WTC11 (cell line): ENCODE measurements around the gene CPSF3. TPM values are rescaled to one million over a fixed set of nuclear protein-coding genes. Genes with fewer than 3 reads are reported as not detected.

Experiments
- ATAC-seq: fragments of 200-7000 bp; cut with Tn5 transposase; 2 replicates; pipeline ENCODE4 v1.10.0; 2021; ENCODE audit warnings: mild to moderate bottlenecking, moderate library complexity
- CTCF ChIA-PET: fragments of 300-600 bp; sonication (Branson Sonifier 250); formaldehyde crosslinking; loops from one replicate; lab custom pipeline; 2021; ENCODE audit warnings: antibody characterized with exemption; lab: Charles Lee
- POLR2A ChIA-PET: fragments of 350-600 bp; sonication (Branson Sonifier 250); formaldehyde crosslinking; loops from one replicate; lab custom pipeline; 2021; ENCODE audit warnings: antibody characterized with exemption; lab: Charles Lee
- DNase-seq: peaks from one replicate; pipeline ENCODE4 v3.0.0; 2021; ENCODE audit warnings: low spot score
- H3K27ac Mint-ChIP-seq: 2 replicates; pipeline ENCODE4 v1.8.0; 2021; ENCODE audit warnings: mixed read lengths
- H3K27me3 Mint-ChIP-seq: 2 replicates; pipeline ENCODE4 v1.8.0; 2021; ENCODE audit warnings: low read depth, mild to moderate bottlenecking, moderate library complexity, mixed read lengths
- H3K36me3 Mint-ChIP-seq: 2 replicates; pipeline ENCODE4 v1.8.0; 2021; ENCODE audit warnings: mixed read lengths
- H3K4me1 Mint-ChIP-seq: 2 replicates; pipeline ENCODE4 v1.8.0; 2022; ENCODE audit warnings: mixed read lengths
- H3K4me3 Mint-ChIP-seq: 2 replicates; pipeline ENCODE4 v1.8.0; 2021; ENCODE audit warnings: mild to moderate bottlenecking, moderate library complexity, mixed read lengths
- H3K9me3 Mint-ChIP-seq: 2 replicates; pipeline ENCODE4 v1.8.0; 2021; ENCODE audit warnings: mixed read lengths
- AFF4 ChIP-seq: sonication (generic); formaldehyde crosslinking; IDR thresholded peaks from 2 replicates; pipeline ENCODE4 v1.8.1; 2023; ENCODE audit warnings: mild to moderate bottlenecking, missing genetic modification reagents, borderline replicate concordance
- ATF2 ChIP-seq: sonication (generic); formaldehyde crosslinking; IDR thresholded peaks from 2 replicates; pipeline ENCODE4 v1.8.1; 2022; ENCODE audit warnings: low read depth, missing genetic modification reagents, borderline replicate concordance
- CTCF ChIP-seq: fragments of 200-600 bp; IDR thresholded peaks from 2 replicates; pipeline ENCODE4 v1.8.0; 2022; ENCODE audit warnings: antibody characterized with exemption
- ERG ChIP-seq: fragments of 250-450 bp; sonication (Bioruptor Pico); IDR thresholded peaks from 2 replicates; pipeline ENCODE4 v1.8.0; 2021; ENCODE audit warnings: mild to moderate bottlenecking
- FOXK1 ChIP-seq: sonication (generic); formaldehyde crosslinking; IDR thresholded peaks from 2 replicates; pipeline ENCODE4 v1.8.0; 2022; ENCODE audit warnings: mild to moderate bottlenecking, moderate library complexity, missing genetic modification reagents
- FOXP1 ChIP-seq: sonication (generic); formaldehyde crosslinking; IDR thresholded peaks from 2 replicates; pipeline ENCODE4 v1.8.0; 2022; ENCODE audit warnings: missing genetic modification reagents, mild to moderate bottlenecking, moderate library complexity, borderline replicate concordance
- FOXP4 ChIP-seq: sonication (generic); formaldehyde crosslinking; IDR thresholded peaks from 2 replicates; pipeline ENCODE4 v1.8.0; 2022; ENCODE audit warnings: mild to moderate bottlenecking, missing genetic modification reagents
- GRHL2 ChIP-seq: fragments of 250-450 bp; sonication (Bioruptor Pico); IDR thresholded peaks from 2 replicates; pipeline ENCODE4 v1.8.0; 2022; ENCODE audit warnings: mild to moderate bottlenecking, moderate library complexity; ENCODE audit not compliant: insufficient replicate concordance, severe bottlenecking
- HMGXB4 ChIP-seq: sonication (generic); formaldehyde crosslinking; IDR thresholded peaks from 2 replicates; pipeline ENCODE4 v1.8.1; 2023; ENCODE audit warnings: mild to moderate bottlenecking, moderate library complexity, missing genetic modification reagents
- KAT7 ChIP-seq: sonication (generic); formaldehyde crosslinking; IDR thresholded peaks from 2 replicates; pipeline ENCODE4 v1.8.1; 2023; ENCODE audit warnings: missing genetic modification reagents, mild to moderate bottlenecking, borderline replicate concordance
- NFATC4 ChIP-seq: fragments of 250-450 bp; sonication (Bioruptor Pico); IDR thresholded peaks from 2 replicates; pipeline ENCODE4 v1.9.0; 2021; ENCODE audit warnings: mild to moderate bottlenecking
- SMAD3 ChIP-seq: sonication (generic); formaldehyde crosslinking; IDR thresholded peaks from 2 replicates; pipeline ENCODE4 v1.8.0; 2022; ENCODE audit warnings: missing genetic modification reagents, mild to moderate bottlenecking, borderline replicate concordance
- SP1 ChIP-seq: sonication (generic); formaldehyde crosslinking; conservative IDR thresholded peaks from 2 replicates; pipeline ENCODE4 v1.8.1; 2022; ENCODE audit warnings: missing genetic modification reagents
- TCF7 ChIP-seq: sonication (generic); formaldehyde crosslinking; IDR thresholded peaks from 2 replicates; pipeline ENCODE4 v1.8.0; 2022; ENCODE audit warnings: mild to moderate bottlenecking, low read depth, missing genetic modification reagents, moderate library complexity
- TP53 ChIP-seq: sonication (generic); formaldehyde crosslinking; IDR thresholded peaks from 2 replicates; pipeline ENCODE4 v1.8.1; 2023; ENCODE audit warnings: mild to moderate bottlenecking, missing genetic modification reagents
- ZNF219 ChIP-seq: sonication (generic); formaldehyde crosslinking; IDR thresholded peaks from 2 replicates; pipeline ENCODE4 v1.8.0; 2023; ENCODE audit warnings: missing genetic modification reagents, mild to moderate bottlenecking, borderline replicate concordance
- ZNF512 ChIP-seq: sonication (generic); formaldehyde crosslinking; IDR thresholded peaks from 2 replicates; pipeline ENCODE4 v1.8.1; 2022; ENCODE audit warnings: missing genetic modification reagents, borderline replicate concordance
- total RNA-seq: library from RNA; stranded (reverse); gene quantifications from 3 replicates; pipeline ENCODE4 v1.2.3, GENCODE V29; 2021

Gene CPSF3
- total RNA-seq, 1 experiment from 2014 or later, result 88.4 TPM

- POLR2A ChIA-PET, result interaction anchor here (0.6 kb wide), 1 partner anchor 951 kb away, joined by 3 read pairs; no protein-coding TSS in a partner anchor
- Mint-ChIP-seq H3K27ac (no peak overlapping the region), H3K4me3 (no peak overlapping the region), H3K4me1 (peaks cover 13% of the 10 kb centered on the region), H3K9me3 (peaks cover 10% of the 10 kb centered on the region), H3K36me3 (peaks cover 20% of the 10 kb centered on the region), H3K27me3 (peaks cover 10% of the 10 kb centered on the region)
- CTCF ChIA-PET, result no interaction called here
- no peak for TF ChIP-seq TP53 (CRISPR knock-in tag)
- TF ChIP-seq KAT7 (CRISPR knock-in tag), result no peak
- no peak for TF ChIP-seq SP1 (CRISPR knock-in tag)
- no peak for TF ChIP-seq CTCF
- TF ChIP-seq ATF2 (CRISPR knock-in tag), result no peak
- no peak for TF ChIP-seq TCF7 (CRISPR knock-in tag)
- TF ChIP-seq HMGXB4, result no peak
- no peak for TF ChIP-seq GRHL2 (CRISPR knock-in tag)
- TF ChIP-seq ERG, result no peak
- no peak for TF ChIP-seq SMAD3
- TF ChIP-seq AFF4 (CRISPR knock-in tag), result no peak
- no peak for TF ChIP-seq FOXP1 (CRISPR knock-in tag)
- no peak for TF ChIP-seq ZNF219 (CRISPR knock-in tag)
- TF ChIP-seq FOXK1 (CRISPR knock-in tag), result no peak
- TF ChIP-seq NFATC4, result no peak
- DNase-seq (no peak), ATAC-seq (no peak)
Observed at GRCh38 chr2:9480157-9480556, 56.7 kb downstream of the CPSF3 start.

GRCh38 chr2:9483107-9483506 is 59.7 kb downstream of the CPSF3 start:
- no peaks in the 10 kb centered on the region for H3K4me1 Mint-ChIP-seq
- H3K27me3 Mint-ChIP-seq, result no peaks in the 10 kb centered on the region
- ATAC-seq (no peak), DNase-seq (no peak)
- H3K4me3 Mint-ChIP-seq, result no peak overlapping the region
- POLR2A ChIA-PET, result no interaction called here
- no peak overlapping the region for H3K27ac Mint-ChIP-seq
- CTCF ChIA-PET, result interaction anchor here (1.8 kb wide), 1 partner anchor 9 kb away, joined by 5 read pairs; the partner anchor contains the start of gene IAH1
- TF ChIP-seq FOXP4 (CRISPR knock-in tag), result no peak
- TF ChIP-seq ZNF512 (CRISPR knock-in tag), result no peak
- no peak for TF ChIP-seq FOXK1 (CRISPR knock-in tag)
- peaks cover 23% of the 10 kb centered on the region for H3K36me3 Mint-ChIP-seq
- no peaks in the 10 kb centered on the region for H3K9me3 Mint-ChIP-seq
